IMR-90 (cell line): ENCODE results near the gene F2RL1. TPM values are rescaled to one million over a fixed set of nuclear protein-coding genes. Genes with fewer than 3 reads are reported as not detected.

Experiments
- ATAC-seq: fragments of 200-7000 bp; cut with Tn5 transposase; 2 replicates; pipeline ENCODE4 v1.9.1; 2020; ENCODE audit warnings: low read depth, mild to moderate bottlenecking, moderate library complexity
- BruUV-seq: library from RNA; stranded (reverse); fragments of 400-500 nt; replicated peaks from 2 replicates; lab custom pipeline; 2021; lab: Mats Ljungman, UMichigan
- CTCF ChIA-PET: fragments of 300-600 bp; formaldehyde crosslinking; extraction: SDS; loops from one replicate; lab custom pipeline; 2021; ENCODE audit warnings: antibody characterized with exemption; lab: Yijun Ruan, JAX
- POLR2A ChIA-PET: fragments of 300-600 bp; sonication (Branson Sonifier 250); formaldehyde crosslinking; loops from one replicate; lab custom pipeline; 2022; ENCODE audit warnings: antibody characterized with exemption; ENCODE audit not compliant: unreplicated experiment; lab: Charles Lee
- DNase-seq: peaks from one replicate; pipeline ENCODE4 v3.0.0; 2013
- H2AFZ ChIP-seq: replicated peaks from 2 replicates; pipeline ENCODE3; 2013; ENCODE audit warnings: low read length, mild to moderate bottlenecking; ENCODE audit not compliant: poor library complexity
- H2AK5ac ChIP-seq: 2 replicates; pipeline ENCODE4 v1.6.1; 2013; ENCODE audit warnings: low read depth, low read length, inconsistent platforms
- H2AK9ac ChIP-seq: replicated peaks from 2 replicates; pipeline ENCODE3; 2013; ENCODE audit warnings: mild to moderate bottlenecking, low read depth, low read length, moderate library complexity; ENCODE audit not compliant: poor library complexity
- H2BK120ac ChIP-seq: 2 replicates; pipeline ENCODE4 v1.6.1; 2013; ENCODE audit warnings: low read depth, low read length, inconsistent platforms
- H2BK15ac ChIP-seq: 3 replicates; pipeline ENCODE4 v1.6.1; 2013; ENCODE audit warnings: low read depth, low read length, inconsistent platforms
- H2BK20ac ChIP-seq: 2 replicates; pipeline ENCODE4 v1.6.1; 2013; ENCODE audit warnings: low read depth, mild to moderate bottlenecking, inconsistent platforms, low read length, moderate library complexity
- H2BK5ac ChIP-seq: 2 replicates; pipeline ENCODE4 v1.6.1; 2013; ENCODE audit warnings: mild to moderate bottlenecking, low read depth, low read length, inconsistent platforms; ENCODE audit not compliant: poor library complexity, severe bottlenecking
- H3K14ac ChIP-seq: replicated peaks from 2 replicates; pipeline ENCODE4 v1.6.1; 2013; ENCODE audit warnings: low read depth, low read length, inconsistent platforms
- H3K18ac ChIP-seq: 2 replicates; pipeline ENCODE4 v1.6.1; 2013; ENCODE audit warnings: low read depth, low read length, control low read depth
- H3K23ac ChIP-seq: 2 replicates; pipeline ENCODE4 v1.6.1; 2013; ENCODE audit warnings: low read depth, low read length, inconsistent platforms
- H3K27ac ChIP-seq: 2 replicates; pipeline ENCODE4 v1.5.1; 2013; ENCODE audit warnings: mild to moderate bottlenecking, control low read depth, low read length; ENCODE audit not compliant: insufficient read depth
- H3K27me3 ChIP-seq: 2 replicates; pipeline ENCODE4 v1.6.1; 2013; ENCODE audit warnings: low read length; ENCODE audit not compliant: control insufficient read depth, insufficient read depth
- H3K36me3 ChIP-seq: 2 replicates; pipeline ENCODE4 v1.6.1; 2013; ENCODE audit warnings: low read length, mixed read lengths; ENCODE audit not compliant: control insufficient read depth, insufficient read depth
- H3K4ac ChIP-seq: 2 replicates; pipeline ENCODE4 v1.6.1; 2013; ENCODE audit warnings: low read depth, low read length, inconsistent platforms
- H3K4me1 ChIP-seq: 2 replicates; pipeline ENCODE4 v1.6.1; 2013; ENCODE audit warnings: low read length, mixed read lengths; ENCODE audit not compliant: control insufficient read depth, insufficient read depth
- H3K4me2 ChIP-seq: 2 replicates; pipeline ENCODE4 v1.6.1; 2013; ENCODE audit warnings: low read depth, mild to moderate bottlenecking, control low read depth, low read length, moderate library complexity
- H3K4me3 ChIP-seq: 2 replicates; pipeline ENCODE4 v1.5.1; 2013; ENCODE audit warnings: low read depth, mild to moderate bottlenecking, control low read depth, low read length, moderate library complexity; ENCODE audit not compliant: insufficient read depth
- H3K56ac ChIP-seq: 2 replicates; pipeline ENCODE4 v1.6.1; 2013; ENCODE audit warnings: low read length, inconsistent platforms; ENCODE audit not compliant: insufficient read depth; ENCODE audit errors: extremely low read depth
- H3K79me1 ChIP-seq, 2 experiments: 2 replicates each; pipeline ENCODE4 v1.6.1; 2013; ENCODE audit warnings: low read length in 2 of 2, inconsistent platforms in 1 of 2, low read depth in 1 of 2
- H3K9ac ChIP-seq: 2 replicates; pipeline ENCODE4 v1.6.1; 2013; ENCODE audit warnings: low read depth, low read length, control low read depth
- H3K9me1 ChIP-seq: 2 replicates; pipeline ENCODE4 v1.6.1; 2013; ENCODE audit warnings: low read length, inconsistent platforms; ENCODE audit not compliant: insufficient read depth
- H3K9me3 ChIP-seq: 2 replicates; pipeline ENCODE4 v1.6.1; 2013; ENCODE audit warnings: low read length; ENCODE audit not compliant: control insufficient read depth, insufficient read depth
- H4K20me1 ChIP-seq: 2 replicates; pipeline ENCODE4 v1.6.1; 2013; ENCODE audit warnings: low read length, inconsistent platforms; ENCODE audit not compliant: insufficient read depth
- H4K5ac ChIP-seq: 2 replicates; pipeline ENCODE4 v1.6.1; 2013; ENCODE audit warnings: mild to moderate bottlenecking, low read depth, low read length, control low read depth
- H4K8ac ChIP-seq, 2 experiments: 2 replicates each; pipeline ENCODE4 v1.6.1; 2013; ENCODE audit warnings: low read depth in 2 of 2, low read length in 2 of 2, control low read depth in 1 of 2, inconsistent platforms in 1 of 2
- H4K91ac ChIP-seq: 2 replicates; pipeline ENCODE4 v1.6.1; 2013; ENCODE audit warnings: low read depth, low read length, inconsistent platforms; ENCODE audit not compliant: insufficient read depth
- BHLHE40 ChIP-seq: fragments of 150-350 bp; IDR thresholded peaks from 2 replicates; pipeline ENCODE4 v1.6.1; 2016; ENCODE audit warnings: mild to moderate bottlenecking, low read depth, low read length
- CEBPB ChIP-seq: IDR thresholded peaks from 2 replicates; pipeline ENCODE4 v1.6.1; 2012; ENCODE audit warnings: low read depth, low read length, improper control_type of control experiment
- FOS ChIP-seq: fragments of 150-350 bp; IDR thresholded peaks from 2 replicates; pipeline ENCODE4 v1.6.1; 2016; ENCODE audit warnings: low read depth, low read length
- MAZ ChIP-seq: IDR thresholded peaks from 2 replicates; pipeline ENCODE4 v1.6.1; 2012; ENCODE audit warnings: low read depth, mild to moderate bottlenecking, low read length, improper control_type of control experiment, moderate library complexity, borderline replicate concordance
- MXI1 ChIP-seq: IDR thresholded peaks from 2 replicates; pipeline ENCODE4 v1.6.1; 2012; ENCODE audit warnings: low read depth, mild to moderate bottlenecking, low read length, moderate library complexity, borderline replicate concordance
- POLR2A ChIP-seq: IDR thresholded peaks from 2 replicates; pipeline ENCODE4 v1.6.1; 2012; ENCODE audit warnings: mild to moderate bottlenecking, low read depth, low read length
- RAD21 ChIP-seq: IDR thresholded peaks from 2 replicates; pipeline ENCODE4 v1.6.1; 2012; ENCODE audit warnings: low read length, improper control_type of control experiment
- USF2 ChIP-seq: fragments of 150-350 bp; IDR thresholded peaks from 2 replicates; pipeline ENCODE4 v1.6.1; 2017; ENCODE audit warnings: mild to moderate bottlenecking, antibody characterized with exemption, low read length, low read depth
- WGBS, 2 experiments: methylation state at CpG; one replicate each; pipeline versions ENCODE4 v1.1.5 to v1.1.7; 2013; ENCODE audit warnings: missing lambda C conversion rate in 2 of 2; ENCODE audit not compliant: insufficient read length in 1 of 2; ENCODE audit errors: extremely low coverage in 2 of 2; 5-methylcytosine and 5-hydroxymethylcytosine counted together
- dilution Hi-C: fragments of 300-500 bp; cut with HindIII; formaldehyde crosslinking; loops from one replicate; pipeline ENCODE4 v1.14.3; 2018; ENCODE audit warnings: low sequenced_read_pairs; ENCODE audit not compliant: unreplicated experiment
- in situ Hi-C: fragments of 300-500 bp; cut with MboI; formaldehyde crosslinking; loops from 3 replicates; pipeline ENCODE4 v1.14.3; 2019; ENCODE audit warnings: low sequenced_read_pairs, inconsistent platforms, mixed read lengths
- intact Hi-C: fragments of 100-400 bp; cut with micrococcal nuclease; formaldehyde crosslinking; loops from 2 replicates; pipeline ENCODE4 v1.10.0; 2022
- polyA plus RNA-seq, 3 experiments: library from polyadenylated mRNA; depleted of rRNA; stranded (reverse); fragments of >200 nt; gene quantifications; 2 replicates each; pipeline ENCODE4 v1.2.3, GENCODE V29; 2012; ENCODE audit warnings: low replicate concordance in 1 of 3
- total RNA-seq: library from RNA; depleted of rRNA; stranded (reverse); fragments of >200 nt; gene quantifications from 2 replicates; pipeline ENCODE4 v1.2.3, GENCODE V29; 2012

F2RL1 gene
- total and polyA plus RNA-seq, 2 of the 4 experiments (the other 2 are of a cell fraction), result 5.6 to 12.4 TPM

- TF ChIP-seq USF2, result no peak
These were observed 12.9 kb upstream of the F2RL1 start (continued) for GRCh38 chr5:76805821-76806505.

- intact Hi-C loops, result no loop called here
- Histone ChIP-seq H3K4me2 (no peak overlapping the region), H3K9me1 (peaks cover 4% of the 10 kb centered on the region; the same call in 1 of the 2 replicates), H2AFZ (no peak overlapping the region), H3K27me3 (no peaks in the 10 kb centered on the region), H4K8ac (peak overlapping the region; percentile 6 to 23; a peak in 1 of 4 replicates), H3K23ac (0 out of 2 replicates have a peak overlapping the region, but pooled peaks have one; percentile 4), H2BK120ac (peak overlapping the region; percentile 38), H3K4me3 (no peak overlapping the region), H4K20me1 (peaks cover 3% of the 10 kb centered on the region; the same call in 1 of the 2 replicates), H2BK5ac (peak overlapping the region; percentile 14), H4K5ac (no peak overlapping the region), H3K4ac (peak overlapping the region; percentile 12; the same call in 1 of the 2 replicates), H3K14ac (no peak overlapping the region), H3K27ac (no peak overlapping the region), H3K9me3 (no peaks in the 10 kb centered on the region), H3K18ac (0 out of 2 replicates have a peak overlapping the region, but pooled peaks have one; percentile 29), H3K79me1 (no peaks in the 10 kb centered on the region), H2BK20ac (peak overlapping the region; percentile 54; the same call in 1 of the 2 replicates), H3K4me1 (peaks cover 11% of the 10 kb centered on the region), H2AK9ac (no peak overlapping the region), H2AK5ac (no peak overlapping the region), H3K36me3 (no peaks in the 10 kb centered on the region), H4K91ac (0 out of 2 replicates have a peak overlapping the region, but pooled peaks have one; percentile 44), H2BK15ac (0 out of 3 replicates have a peak overlapping the region, but pooled peaks have one; percentile 22), H3K9ac (no peak overlapping the region), H3K56ac (no peak overlapping the region)
- CTCF ChIA-PET, result interaction anchor here (2.0 kb wide), 1 partner anchor 10 kb away, joined by 5 read pairs; no protein-coding TSS in a partner anchor
- dilution Hi-C loops, result no loop called here
- no TSS peak for BruUV-seq
- ATAC-seq (peak; percentile 58), DNase-seq (peak; percentile 89)
- TF ChIP-seq POLR2A (peak; percentile 63; the same call in 1 of the 2 replicates), MXI1 (no peak), RAD21 (no peak), BHLHE40 (0 out of 2 replicates have a peak, but pooled peaks have one; percentile 27), MAZ (no peak), CEBPB (no peak), USF2 (no peak), FOS (peak; percentile 86)
- in situ Hi-C loops, result no loop called here
- 26% methylated on average over 3 of the region's 3 CpGs; no CpG with 5 or more reads in 1 of the 2 experiments for WGBS, 2 experiments
- POLR2A ChIA-PET, result no interaction called here
These were observed 11.5 kb upstream of the F2RL1 start for GRCh38 chr5:76807296-76807695.
